Neural progenitor cell (in vitro differentiated cells): ENCODE measurements around the gene MCF2L2. TPM values are rescaled to one million over a fixed set of nuclear protein-coding genes. Genes with fewer than 3 reads are reported as not detected.
"Not testable (repeated sequence)": the region's sequence is repeated elsewhere in the genome, so short reads cannot be mapped to it uniquely, and the experiment has no call there.

ENCODE experiments used
- DNase-seq: peaks from one replicate; pipeline ENCODE4 v3.0.0-alpha.2; 2016; ENCODE audit warnings: low spot score
- H2AFZ ChIP-seq: fragments of 200-600 bp; sonication (generic); replicated peaks from 2 replicates; pipeline ENCODE4 v1.6.1; 2016; ENCODE audit warnings: antibody characterized with exemption
- H3F3A ChIP-seq: fragments of 200-600 bp; sonication (generic); 2 replicates; pipeline ENCODE4 v1.6.1; 2016; ENCODE audit warnings: antibody characterized with exemption, low read depth
- H3K27ac ChIP-seq: fragments of 200-600 bp; sonication (generic); 2 replicates; pipeline ENCODE4 v1.5.1; 2016; ENCODE audit warnings: mild to moderate bottlenecking
- H3K27me3 ChIP-seq: fragments of 200-600 bp; sonication (generic); 2 replicates; pipeline ENCODE4 v1.6.1; 2016; ENCODE audit warnings: mild to moderate bottlenecking, moderate library complexity
- H3K36me3 ChIP-seq: fragments of 200-600 bp; sonication (generic); 2 replicates; pipeline ENCODE4 v1.5.1; 2016
- H3K4me1 ChIP-seq: fragments of 200-600 bp; sonication (generic); 2 replicates; pipeline ENCODE4 v1.6.1; 2016; ENCODE audit warnings: mixed run types
- H3K4me2 ChIP-seq: fragments of 200-600 bp; sonication (generic); 2 replicates; pipeline ENCODE4 v1.6.1; 2016
- H3K4me3 ChIP-seq: fragments of 200-600 bp; sonication (generic); 2 replicates; pipeline ENCODE4 v1.5.1; 2016
- H3K79me2 ChIP-seq: fragments of 200-600 bp; sonication (generic); 2 replicates; pipeline ENCODE4 v1.6.1; 2016; ENCODE audit warnings: low read depth
- H3K9ac ChIP-seq: fragments of 200-600 bp; sonication (generic); 2 replicates; pipeline ENCODE4 v1.6.1; 2016
- H3K9me3 ChIP-seq: fragments of 200-600 bp; sonication (generic); 2 replicates; pipeline ENCODE4 v1.5.1; 2016; ENCODE audit warnings: low read depth
- H4K20me1 ChIP-seq: fragments of 200-600 bp; sonication (generic); 2 replicates; pipeline ENCODE4 v1.6.1; 2016; ENCODE audit warnings: low read depth
- H3K27ac Mint-ChIP-seq: 3 replicates; pipeline ENCODE4 v1.8.0; 2021; ENCODE audit warnings: mixed read lengths
- H3K27me3 Mint-ChIP-seq: 2 replicates; pipeline ENCODE4 v1.8.0; 2022; ENCODE audit warnings: low read depth, mild to moderate bottlenecking, inconsistent platforms, moderate library complexity, mixed read lengths; ENCODE audit not compliant: insufficient read depth
- H3K36me3 Mint-ChIP-seq: 3 replicates; pipeline ENCODE4 v1.8.0; 2021; ENCODE audit warnings: mixed read lengths
- H3K4me1 Mint-ChIP-seq: 3 replicates; pipeline ENCODE4 v1.8.0; 2021; ENCODE audit warnings: mixed read lengths
- H3K4me3 Mint-ChIP-seq: 3 replicates; pipeline ENCODE4 v1.8.0; 2021; ENCODE audit warnings: mild to moderate bottlenecking, moderate library complexity, mixed read lengths
- H3K9me3 Mint-ChIP-seq: 3 replicates; pipeline ENCODE4 v1.8.0; 2020; ENCODE audit warnings: mixed read lengths
- CTCF ChIP-seq: fragments of 200-600 bp; sonication (generic); IDR thresholded peaks from 2 replicates; pipeline ENCODE4 v1.5.1; 2017; ENCODE audit warnings: antibody characterized with exemption, mild to moderate bottlenecking
- EZH2 ChIP-seq: fragments of 200-600 bp; sonication (generic); IDR thresholded peaks from 2 replicates; pipeline ENCODE4 v1.6.1; 2017; ENCODE audit warnings: antibody characterized with exemption, mild to moderate bottlenecking, moderate library complexity
- EZH2phosphoT487 ChIP-seq: fragments of 200-600 bp; sonication (generic); IDR thresholded peaks from 2 replicates; pipeline ENCODE4 v1.6.1; 2017; ENCODE audit warnings: antibody characterized with exemption
- total RNA-seq: library from RNA; depleted of rRNA; stranded (reverse); fragments of >200 nt; gene quantifications from 2 replicates; pipeline ENCODE4 v1.2.3, GENCODE V29; 2015; ENCODE audit warnings: low replicate concordance

MCF2L2 gene
- total RNA-seq, 1 donor from 2014 or later: 11.1 TPM

DNA sequence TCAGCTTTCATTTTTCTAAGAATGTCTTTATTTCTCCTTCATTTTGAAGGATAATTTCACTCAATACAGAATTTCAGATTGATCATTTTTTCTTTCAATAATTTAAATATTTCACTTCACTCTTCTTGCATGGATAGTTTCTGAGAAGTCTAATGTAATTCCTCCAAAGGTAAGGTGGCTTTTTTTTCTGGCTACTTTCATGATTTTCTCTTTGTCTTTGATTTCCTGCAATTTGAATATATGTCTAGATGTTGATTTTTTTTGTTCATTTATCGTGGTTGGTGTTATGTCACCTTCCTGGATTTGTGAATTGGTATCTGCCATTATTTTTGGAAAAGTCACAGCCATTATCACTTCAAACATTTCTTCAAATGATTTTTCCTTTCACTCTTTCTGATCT is 14.6 kb upstream of the MCF2L2 start:
- no peaks in the 10 kb centered on the region for H3K27me3 Mint-ChIP-seq
- no peak for TF ChIP-seq EZH2
- TF ChIP-seq CTCF: no peak
- TF ChIP-seq EZH2phosphoT487: no peak

GRCh38 chr3:183440521-183440920 is 12.1 kb upstream of the MCF2L2 start:
- H3K79me2 ChIP-seq, H3K4me3 Mint-ChIP-seq, DNase-seq, H3K27me3 Mint-ChIP-seq, H3K27me3 ChIP-seq, H3K27ac ChIP-seq, H3K27ac Mint-ChIP-seq, H3K36me3 ChIP-seq, H3K9me3 ChIP-seq, H2AFZ ChIP-seq, H3K4me2 ChIP-seq, H3K4me3 ChIP-seq, H4K20me1 ChIP-seq, H3K9ac ChIP-seq, H3K36me3 Mint-ChIP-seq: not testable (repeated sequence)
- Histone ChIP-seq H3K4me1 (peaks cover 19% of the 10 kb centered on the region), H3F3A (peaks cover 16% of the 10 kb centered on the region)
- peaks cover 12% of the 10 kb centered on the region for H3K4me1 Mint-ChIP-seq
- H3K9me3 Mint-ChIP-seq: peaks cover 15% of the 10 kb centered on the region

More for the DNA sequence above, 14.6 kb upstream of the MCF2L2 start:
- no peaks in the 10 kb centered on the region for H3K9me3 ChIP-seq
- peaks cover 3% of the 10 kb centered on the region for H3K79me2 ChIP-seq
- Mint-ChIP-seq H3K4me3 (no peak overlapping the region), H3K4me1 (peaks cover 3% of the 10 kb centered on the region), H3K36me3 (no peaks in the 10 kb centered on the region), H3K27ac (no peak overlapping the region), H3K9me3 (peaks cover 15% of the 10 kb centered on the region)
- H3K36me3 ChIP-seq: no peaks in the 10 kb centered on the region
- H3K4me3 ChIP-seq: no peak overlapping the region
- no peak overlapping the region for H3K27ac ChIP-seq
- no peaks in the 10 kb centered on the region for H3K27me3 ChIP-seq
- H2AFZ ChIP-seq: no peak overlapping the region
- H3K4me1 ChIP-seq: no peaks in the 10 kb centered on the region
- no peak overlapping the region for H3K4me2 ChIP-seq
- no peak overlapping the region for H3K9ac ChIP-seq
- peaks cover 12% of the 10 kb centered on the region for H3F3A ChIP-seq
- no peak for DNase-seq
- no peaks in the 10 kb centered on the region for H4K20me1 ChIP-seq

DNA sequence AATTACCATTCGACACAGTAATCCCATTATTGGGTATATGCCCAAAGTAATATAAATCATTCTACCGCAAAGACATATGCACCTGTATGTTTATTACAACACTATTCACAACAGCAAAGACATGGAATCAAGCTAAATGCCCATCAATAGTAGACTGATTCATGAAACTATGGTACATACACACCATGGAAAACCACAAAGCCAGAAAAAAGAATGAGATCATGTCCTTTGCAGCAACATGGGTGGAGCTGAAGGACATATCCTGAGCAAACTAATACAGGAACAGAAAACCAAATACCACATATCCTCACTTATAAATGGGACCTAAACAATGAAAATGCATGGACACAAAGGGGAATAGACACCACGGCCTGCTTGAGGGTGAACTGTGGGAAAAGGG is 11.1 kb upstream of the MCF2L2 start:
- H3K36me3 Mint-ChIP-seq: no peaks in the 10 kb centered on the region
- no peaks in the 10 kb centered on the region for H3K9me3 ChIP-seq
- H3K36me3 ChIP-seq: no peaks in the 10 kb centered on the region
- no peaks in the 10 kb centered on the region for H3K27me3 Mint-ChIP-seq
- H3K9ac ChIP-seq: no peak overlapping the region
- no peaks in the 10 kb centered on the region for H3K27me3 ChIP-seq
- no peak overlapping the region for H3K4me2 ChIP-seq
- peaks cover 30% of the 10 kb centered on the region for H3K4me1 ChIP-seq
- H4K20me1 ChIP-seq: no peaks in the 10 kb centered on the region
- no peak overlapping the region for H3K27ac ChIP-seq
- peaks cover 15% of the 10 kb centered on the region for H3K9me3 Mint-ChIP-seq
- no peak for DNase-seq
- no peak overlapping the region for H2AFZ ChIP-seq
- H3K4me3 ChIP-seq: no peak overlapping the region
- peaks cover 26% of the 10 kb centered on the region for H3F3A ChIP-seq
- peaks cover 22% of the 10 kb centered on the region for H3K4me1 Mint-ChIP-seq
- no peaks in the 10 kb centered on the region for H3K79me2 ChIP-seq
- H3K27ac Mint-ChIP-seq: no peak overlapping the region
- TF ChIP-seq EZH2 (no peak), EZH2phosphoT487 (no peak), CTCF (no peak)
- no peak overlapping the region for H3K4me3 Mint-ChIP-seq

DNA sequence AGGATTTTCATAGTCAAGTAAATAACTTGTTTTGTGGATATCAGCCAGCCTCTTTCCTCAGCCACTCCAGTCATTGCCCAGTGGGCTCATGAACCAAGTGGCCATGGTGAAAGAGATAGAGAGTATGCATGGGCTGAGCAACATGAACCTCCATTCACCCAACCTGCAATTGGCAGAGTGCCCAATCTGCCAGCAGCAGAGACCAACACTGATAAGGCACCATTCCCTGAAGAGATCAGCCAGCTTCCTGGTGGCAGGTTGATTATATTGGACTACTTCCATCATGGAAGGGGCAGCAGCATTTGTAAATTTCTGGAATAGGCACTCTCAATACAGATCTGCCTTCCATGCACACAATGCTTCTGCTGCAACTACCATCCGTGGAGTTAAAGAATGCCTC is 10.3 kb upstream of the MCF2L2 start:
- peaks cover 32% of the 10 kb centered on the region for H3F3A ChIP-seq
- H3K27me3 ChIP-seq: no peaks in the 10 kb centered on the region
- TF ChIP-seq EZH2phosphoT487 (no peak), EZH2 (no peak)
- H3K27ac ChIP-seq: no peak overlapping the region
- H3K4me3 ChIP-seq: no peak overlapping the region
- H3K9me3 ChIP-seq: no peaks in the 10 kb centered on the region
- Mint-ChIP-seq H3K9me3 (peaks cover 11% of the 10 kb centered on the region), H3K4me3 (no peak overlapping the region), H3K36me3 (no peaks in the 10 kb centered on the region), H3K27me3 (peaks cover under 1% of the 10 kb centered on the region), H3K4me1 (peaks cover 27% of the 10 kb centered on the region), H3K27ac (no peak overlapping the region)
- peaks cover 36% of the 10 kb centered on the region for H3K4me1 ChIP-seq
- H3K9ac ChIP-seq: no peak overlapping the region
- no peak for DNase-seq
- no peaks in the 10 kb centered on the region for H3K79me2 ChIP-seq
- H3K4me2 ChIP-seq: no peak overlapping the region
- no peaks in the 10 kb centered on the region for H4K20me1 ChIP-seq
- H3K36me3 ChIP-seq: no peaks in the 10 kb centered on the region
- H2AFZ ChIP-seq: no peak overlapping the region
